ENCODE data around the gene JARID2. TPM values are rescaled to one million over a fixed set of nuclear protein-coding genes. Genes with fewer than 3 reads are reported as not detected.
"Not testable (repeated sequence)": the region's sequence is repeated elsewhere in the genome, so short reads cannot be mapped to it uniquely, and the experiment has no call there.

Gene JARID2
- total RNA-seq, 1 experiment from 2014 or later = 0.56 TPM

DNA sequence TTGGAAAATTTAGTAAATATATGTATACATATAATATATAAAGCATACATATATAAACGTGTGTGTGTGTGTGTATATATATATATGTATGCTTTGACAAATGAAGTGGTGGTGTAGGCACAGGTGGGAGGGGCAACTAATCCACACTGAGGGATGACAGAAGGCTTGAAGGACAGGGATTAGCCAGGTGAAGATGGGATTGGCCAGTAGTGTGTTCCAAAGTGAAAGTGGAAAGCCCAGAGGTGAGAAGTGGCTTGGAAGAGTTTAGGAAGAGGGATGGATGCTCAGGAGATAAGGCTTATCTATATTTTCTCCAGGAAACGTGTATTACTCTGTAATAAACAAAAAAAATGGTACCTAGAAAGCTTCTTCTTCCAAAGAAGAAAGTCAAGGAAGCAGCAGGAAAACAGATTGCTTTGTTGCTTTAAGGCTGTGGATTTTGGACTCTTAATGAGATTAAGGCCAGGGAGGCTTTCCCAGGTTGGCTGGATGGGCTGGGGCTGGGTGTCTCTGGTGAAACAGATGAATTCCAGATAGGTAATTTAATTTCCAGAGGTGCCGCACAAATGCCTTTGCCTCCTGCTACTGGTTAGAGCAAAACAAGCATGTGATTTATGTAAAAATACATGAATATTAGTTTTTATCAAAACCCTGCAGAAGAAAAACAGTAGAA lies 63.9 kb downstream of the JARID2 start:
- Histone ChIP-seq H3K4me3 (no peak overlapping the region), H3K9me3 (no peaks in the 10 kb centered on the region), H3K36me3 (no peaks in the 10 kb centered on the region), H3K27me3 (no peaks in the 10 kb centered on the region)
- DNase-seq = no peak

DNA sequence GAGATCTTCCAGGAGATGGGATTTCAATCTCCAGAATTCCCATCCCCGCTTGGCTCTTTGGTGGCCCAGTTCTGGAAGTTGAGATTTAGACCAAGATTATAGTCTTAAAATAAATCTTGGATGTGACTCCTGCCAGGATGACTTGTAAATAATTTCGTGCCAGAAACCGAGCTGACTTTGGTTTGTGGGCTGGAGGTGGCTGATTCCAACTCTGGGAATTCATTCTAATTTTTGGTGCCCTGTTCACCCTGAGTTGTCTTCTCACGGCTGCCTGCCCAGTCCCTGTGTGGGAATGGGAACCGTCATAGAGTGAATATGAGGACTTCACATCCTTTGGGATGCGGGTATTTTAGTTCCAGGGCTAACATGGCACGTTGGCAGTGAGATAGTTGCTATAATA lies 64.8 kb downstream of the JARID2 start:
- DNase-seq = peak; percentile 70
- Histone ChIP-seq H3K27me3 (no peaks in the 10 kb centered on the region), H3K9me3 (no peaks in the 10 kb centered on the region), H3K36me3 (no peaks in the 10 kb centered on the region), H3K4me3 (no peak overlapping the region)

DNA sequence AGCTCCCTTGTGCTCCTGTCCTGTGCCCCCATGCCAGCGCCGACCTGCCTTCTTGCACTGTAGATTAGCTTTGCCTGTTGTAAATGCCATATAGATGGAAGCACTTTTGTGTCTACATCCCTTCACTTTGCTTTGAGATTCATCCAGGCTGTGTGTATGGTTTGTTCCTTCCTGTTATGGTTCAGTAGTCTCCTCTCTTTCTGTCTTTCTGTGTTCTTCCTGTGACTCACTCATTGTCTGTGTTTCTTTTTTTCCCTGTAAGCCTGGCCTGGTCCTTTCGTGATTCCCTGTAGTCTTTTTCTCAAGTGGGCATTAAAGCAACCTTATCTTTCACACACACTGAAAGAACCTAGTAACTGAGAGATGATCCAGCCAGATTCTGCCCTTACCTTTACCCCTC lies 66.6 kb downstream of the JARID2 start:
- Histone ChIP-seq H3K9me3 (no peaks in the 10 kb centered on the region), H3K4me3 (no peak overlapping the region), H3K27me3 (no peaks in the 10 kb centered on the region), H3K36me3 (no peaks in the 10 kb centered on the region)
- no peak for DNase-seq

GRCh38 chr6:15313367-15313766 lies 67.5 kb downstream of the JARID2 start:
- Histone ChIP-seq H3K27me3 (no peaks in the 10 kb centered on the region), H3K4me3 (no peak overlapping the region), H3K36me3 (no peaks in the 10 kb centered on the region), H3K9me3 (no peaks in the 10 kb centered on the region)
- no peak for DNase-seq

GRCh38 chr6:15316754-15317153 lies 70.9 kb downstream of the JARID2 start:
- H3K36me3 ChIP-seq = no peaks in the 10 kb centered on the region
- no peaks in the 10 kb centered on the region for H3K9me3 ChIP-seq
- no peaks in the 10 kb centered on the region for H3K27me3 ChIP-seq
- no peak overlapping the region for H3K4me3 ChIP-seq
- DNase-seq = no peak

DNA sequence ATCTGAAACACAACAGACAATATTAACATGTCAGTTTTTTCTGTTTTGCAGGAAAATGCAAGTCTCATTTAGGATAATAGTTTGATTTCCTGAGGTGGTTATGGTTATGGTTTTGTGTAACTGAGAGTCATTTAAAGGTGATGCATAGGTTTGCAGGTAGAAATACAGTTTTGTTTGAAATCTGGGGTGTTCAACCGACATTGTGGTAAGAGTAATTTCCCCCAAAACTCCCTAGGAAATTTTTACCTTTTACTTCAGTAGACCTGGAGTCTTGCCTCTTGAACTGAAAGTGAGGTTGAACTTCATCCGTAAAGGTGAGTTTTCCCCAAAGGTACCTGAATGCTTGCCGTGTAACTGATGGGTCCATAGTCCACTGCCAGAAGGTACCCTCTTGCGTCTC lies 71.4 kb downstream of the JARID2 start:
- H3K27me3 ChIP-seq = no peaks in the 10 kb centered on the region
- no peak overlapping the region for H3K4me3 ChIP-seq
- no peaks in the 10 kb centered on the region for H3K36me3 ChIP-seq
- no peaks in the 10 kb centered on the region for H3K9me3 ChIP-seq
- DNase-seq = no peak

DNA sequence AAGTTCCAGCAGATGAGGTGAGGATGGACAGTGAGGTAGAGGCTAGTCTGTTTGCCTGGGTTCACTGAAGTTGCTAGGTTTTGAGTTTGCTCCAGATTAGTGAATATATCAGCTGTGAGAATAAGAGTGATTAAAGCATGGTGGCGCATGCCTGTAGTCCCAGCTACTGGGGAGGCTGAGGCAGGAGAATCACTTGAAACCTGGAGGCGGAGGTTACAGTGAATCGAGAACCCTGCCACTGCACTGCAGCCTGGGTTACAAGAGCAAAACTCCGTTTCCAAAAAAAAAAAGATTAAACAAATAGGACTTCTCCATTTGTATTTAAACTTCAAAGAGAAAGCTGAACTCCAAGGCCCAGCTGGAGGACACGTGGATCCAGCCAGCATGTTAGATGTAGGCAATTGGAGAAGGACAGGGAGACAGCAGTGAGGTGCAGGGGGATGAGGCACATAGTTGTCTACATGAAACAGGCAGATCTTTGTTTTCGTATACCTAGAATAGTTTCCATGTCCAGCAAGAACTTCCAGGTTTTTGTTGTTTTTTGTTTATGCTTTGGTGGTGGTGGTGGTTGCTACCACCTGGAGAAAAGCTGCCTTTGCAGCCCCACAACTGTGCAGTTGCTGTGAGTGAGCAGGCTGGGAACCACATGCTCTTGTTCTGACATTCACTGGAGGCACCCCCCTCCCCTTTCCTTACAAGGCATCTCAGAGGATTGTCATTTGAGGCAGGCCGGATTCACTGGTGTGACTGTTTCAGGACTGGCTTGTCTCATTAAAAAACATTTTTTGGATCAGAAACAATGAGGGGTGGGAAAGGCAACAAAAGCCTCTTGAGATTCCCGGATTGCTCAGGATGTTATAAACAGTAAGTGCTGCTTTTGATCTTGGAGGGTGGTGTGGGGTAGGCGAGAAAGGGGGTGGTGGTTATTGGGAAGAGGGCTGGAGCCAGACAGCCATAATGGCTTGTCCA lies 72.3 kb downstream of the JARID2 start:
- no peak for DNase-seq
- no peak overlapping the region for H3K4me3 ChIP-seq

GRCh38 chr6:15319677-15320076 lies 73.8 kb downstream of the JARID2 start:
- no peaks in the 10 kb centered on the region for H3K9me3 ChIP-seq
- no peaks in the 10 kb centered on the region for H3K36me3 ChIP-seq
- no peak overlapping the region for H3K4me3 ChIP-seq
- DNase-seq = no peak
- H3K27me3 ChIP-seq = no peaks in the 10 kb centered on the region

More for the DNA sequence above, 72.3 kb downstream of the JARID2 start:
- Histone ChIP-seq H3K27me3 (no peaks in the 10 kb centered on the region), H3K9me3 (no peaks in the 10 kb centered on the region), H3K36me3 (no peaks in the 10 kb centered on the region)

DNA sequence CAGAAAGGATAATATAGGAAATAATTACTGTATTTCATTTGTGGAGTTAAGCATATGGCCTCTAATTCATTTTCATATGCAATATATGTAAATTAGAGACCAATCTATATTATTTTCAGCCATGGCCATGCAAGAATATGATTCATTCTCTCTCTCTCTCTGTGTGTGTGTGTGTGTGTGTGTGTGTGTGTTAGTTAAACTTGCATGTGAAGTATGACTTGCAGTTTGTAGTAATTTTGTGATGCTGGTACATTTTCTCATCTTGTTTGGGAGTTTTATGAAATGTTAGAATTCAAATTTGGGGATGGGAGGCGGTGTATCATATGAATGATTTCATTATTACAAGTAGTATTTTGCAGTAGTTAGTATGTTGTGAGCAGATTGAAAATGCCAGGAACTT lies 74.8 kb downstream of the JARID2 start:
- Histone ChIP-seq H3K27me3 (no peaks in the 10 kb centered on the region), H3K9me3 (no peaks in the 10 kb centered on the region), H3K36me3 (no peaks in the 10 kb centered on the region), H3K4me3 (no peak overlapping the region)
- no peak for DNase-seq

DNA sequence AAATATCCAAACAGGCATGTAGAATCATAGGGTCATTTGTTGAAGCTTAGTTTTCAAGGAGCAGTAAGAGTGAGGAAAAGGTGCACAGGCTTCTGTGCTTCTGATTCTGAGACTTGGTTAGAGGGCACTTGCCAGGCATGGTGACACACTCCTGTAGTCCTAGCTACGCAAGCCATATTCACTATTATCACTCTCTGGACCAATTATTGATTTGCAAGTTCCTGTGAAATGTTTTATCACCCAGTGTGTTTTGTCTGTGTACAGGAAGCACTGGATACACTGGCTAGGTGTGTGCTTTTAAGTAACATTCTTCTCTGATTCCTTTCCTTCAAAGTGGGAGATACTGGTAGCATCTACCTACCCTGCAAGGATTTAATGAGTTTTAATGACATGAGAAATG lies 76.3 kb downstream of the JARID2 start:
- Histone ChIP-seq H3K9me3 (no peaks in the 10 kb centered on the region), H3K4me3 (no peak overlapping the region), H3K36me3 (no peaks in the 10 kb centered on the region), H3K27me3 (no peaks in the 10 kb centered on the region)
- DNase-seq = no peak

DNA sequence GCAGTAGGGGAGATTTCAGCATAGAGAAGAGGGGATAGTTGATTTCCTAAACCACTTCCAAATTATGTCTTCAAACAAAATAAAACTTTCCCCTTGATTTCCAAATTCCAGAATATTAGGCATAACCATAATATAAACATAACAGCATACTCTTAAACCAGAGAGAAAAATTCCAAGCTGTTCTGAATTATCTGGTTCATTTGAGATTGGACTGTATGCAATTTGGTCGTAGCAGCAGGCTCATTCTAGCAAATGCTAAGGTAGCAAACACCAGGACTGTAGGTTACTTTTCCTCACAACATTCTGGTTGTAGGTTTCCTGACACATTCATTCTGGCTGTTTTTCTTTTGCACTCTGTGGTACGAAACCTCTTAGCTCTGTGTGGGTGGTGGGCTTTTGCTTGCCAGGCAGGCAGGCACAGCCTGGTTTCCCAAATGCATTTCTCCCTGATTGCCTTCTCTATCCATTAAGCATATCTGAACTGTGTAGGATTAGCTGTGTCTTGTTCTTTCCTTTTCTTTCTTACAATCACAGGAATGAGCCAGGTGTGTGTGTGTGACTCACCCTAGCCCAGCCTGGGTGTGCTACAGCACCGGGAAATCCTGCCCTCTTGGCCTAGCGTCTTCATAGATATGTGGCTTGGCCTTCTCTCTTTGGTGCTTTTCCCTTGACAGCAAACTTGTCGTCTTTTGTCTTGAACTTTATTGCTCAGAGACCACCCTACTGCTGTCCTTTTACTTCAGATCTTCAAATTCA lies 77.1 kb downstream of the JARID2 start:
- H3K4me3 ChIP-seq = no peak overlapping the region
- DNase-seq = no peak
- H3K27me3 ChIP-seq = no peaks in the 10 kb centered on the region
- H3K36me3 ChIP-seq = no peaks in the 10 kb centered on the region
- H3K9me3 ChIP-seq = no peaks in the 10 kb centered on the region

- H3K36me3 ChIP-seq, H3K27me3 ChIP-seq, H3K9me3 ChIP-seq, DNase-seq, H3K4me3 ChIP-seq: not testable (repeated sequence)
Measured at GRCh38 chr6:15323611-15324010, 77.7 kb downstream of the JARID2 start.

DNA sequence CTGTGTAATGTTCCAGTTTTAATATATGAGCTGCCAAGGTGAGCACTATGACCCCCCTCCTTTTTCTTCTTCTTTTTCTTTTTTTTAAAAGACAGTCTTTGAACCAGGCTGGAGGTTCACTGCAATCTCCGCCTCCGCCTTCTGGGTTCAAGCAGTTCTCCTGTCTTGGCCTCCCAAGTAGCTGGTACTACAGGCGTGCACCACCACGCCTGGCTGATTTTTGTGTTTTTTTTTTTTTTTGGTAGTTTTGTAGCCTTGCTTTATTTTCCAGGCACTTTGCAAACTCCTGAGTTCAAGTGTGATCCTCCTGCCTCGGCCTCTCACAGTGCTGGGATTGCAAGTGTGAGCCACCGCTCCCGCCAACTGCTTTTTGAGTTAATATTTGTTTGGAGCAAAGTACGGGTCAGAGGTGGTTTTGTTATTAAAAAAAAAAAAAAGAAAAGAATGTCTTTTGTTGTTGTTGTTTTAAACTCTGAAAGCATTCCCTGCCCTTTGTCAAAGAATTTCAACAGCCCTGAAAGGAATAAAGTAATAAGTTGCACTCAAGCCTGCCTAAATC lies 78.6 kb downstream of the JARID2 start:
- DNase-seq = no peak
- Histone ChIP-seq H3K9me3 (no peaks in the 10 kb centered on the region), H3K4me3 (no peak overlapping the region), H3K36me3 (no peaks in the 10 kb centered on the region), H3K27me3 (no peaks in the 10 kb centered on the region)

DNA sequence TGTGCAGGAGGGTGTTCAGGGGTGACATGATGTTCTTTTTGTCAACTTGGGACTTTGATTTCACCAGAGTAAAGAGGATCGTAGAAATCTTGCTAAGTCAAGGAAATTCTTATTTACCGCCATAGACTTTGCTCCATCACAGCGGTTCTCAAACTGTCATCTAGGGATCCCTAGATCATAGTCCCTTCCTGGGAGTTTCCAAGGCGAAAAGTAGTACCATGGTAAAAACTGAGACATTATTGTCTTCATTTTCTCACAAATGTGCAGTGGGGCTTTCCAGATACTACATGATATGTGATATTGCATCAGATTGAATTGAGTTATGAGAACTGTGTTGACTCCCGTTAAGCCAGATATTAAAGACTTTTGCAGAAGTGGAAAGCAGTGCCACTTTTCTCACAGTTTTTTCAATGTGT lies 79.7 kb downstream of the JARID2 start:
- DNase-seq = no peak
- H3K9me3 ChIP-seq = no peaks in the 10 kb centered on the region
- H3K4me3 ChIP-seq = no peak overlapping the region
- no peaks in the 10 kb centered on the region for H3K27me3 ChIP-seq
- no peaks in the 10 kb centered on the region for H3K36me3 ChIP-seq

GRCh38 chr6:15326067-15326614 lies 80.3 kb downstream of the JARID2 start:
- H3K4me3 ChIP-seq = no peak overlapping the region
- no peaks in the 10 kb centered on the region for H3K9me3 ChIP-seq

GRCh38 chr6:15327271-15327670 lies 81.4 kb downstream of the JARID2 start:
- H3K36me3 ChIP-seq = no peaks in the 10 kb centered on the region
- DNase-seq = no peak

More at GRCh38 chr6:15326067-15326614, 80.3 kb downstream of the JARID2 start:
- peak; percentile 26 for DNase-seq
- H3K36me3 ChIP-seq = no peaks in the 10 kb centered on the region
- H3K27me3 ChIP-seq = no peaks in the 10 kb centered on the region

More at GRCh38 chr6:15327271-15327670, 81.4 kb downstream of the JARID2 start:
- Histone ChIP-seq H3K27me3 (no peaks in the 10 kb centered on the region), H3K9me3 (no peaks in the 10 kb centered on the region), H3K4me3 (no peak overlapping the region)

Data from MG63 (cell line).